NCI-H226 (cell line): ENCODE measurements around the gene KIF13A.

Experiments used
- DNase-seq: peaks from one replicate; pipeline ENCODE4 v3.0.0-alpha.2; 2015

Gene KIF13A

GRCh38 chr6:17712576-17712975 is 274.9 kb downstream of the KIF13A start:
- no peak for DNase-seq

- no peak for DNase-seq
Observed at GRCh38 chr6:17710331-17710730, 277.1 kb downstream of the KIF13A start.

- DNase-seq: no peak
Observed at GRCh38 chr6:17709476-17709875, 278.0 kb downstream of the KIF13A start.
